Renal cortical epithelial cell (primary cell): Measurements from ENCODE around the gene PFKFB3. TPM values are rescaled to one million over a fixed set of nuclear protein-coding genes. Genes with fewer than 3 reads are reported as not detected.
"Not testable (repeated sequence)": the region's sequence is repeated elsewhere in the genome, so short reads cannot be mapped to it uniquely, and the experiment has no call there.

ENCODE experiments used
- DNase-seq: peaks from one replicate; pipeline ENCODE4 v3.0.0-alpha.2; 2011; ENCODE audit warnings: low read depth
- total RNA-seq: library from RNA; depleted of rRNA; stranded (reverse); fragments of >200 nt; gene quantifications from 2 replicates; pipeline ENCODE4 v1.2.3, GENCODE V29; 2014

PFKFB3 gene
- total RNA-seq, 1 donor from 2014 or later = 493 TPM

GRCh38 chr10:6178581-6178980 is 24.2 kb upstream of the PFKFB3 start:
- DNase-seq = no peak

GRCh38 chr10:6179078-6179477 is 23.7 kb upstream of the PFKFB3 start:
- DNase-seq = no peak

- no peak for DNase-seq
Observed at GRCh38 chr10:6180480-6181110, 22.1 kb upstream of the PFKFB3 start.

GRCh38 chr10:6181249-6181648 is 21.5 kb upstream of the PFKFB3 start:
- no peak for DNase-seq

- no peak for DNase-seq
Observed at GRCh38 chr10:6182454-6183098, 20.2 kb upstream of the PFKFB3 start.

GRCh38 chr10:6185039-6185716 is 17.6 kb upstream of the PFKFB3 start:
- DNase-seq = no peak

GRCh38 chr10:6186894-6187256 is 15.9 kb upstream of the PFKFB3 start:
- DNase-seq = no peak

GRCh38 chr10:6187278-6187677 is 15.5 kb upstream of the PFKFB3 start:
- DNase-seq = no peak

GRCh38 chr10:6190033-6190432 is 12.7 kb upstream of the PFKFB3 start:
- not testable (repeated sequence) for DNase-seq

GRCh38 chr10:6191147-6191546 is 11.6 kb upstream of the PFKFB3 start:
- DNase-seq = no peak

- no peak for DNase-seq
Observed at GRCh38 chr10:6191569-6191968, 11.2 kb upstream of the PFKFB3 start.

GRCh38 chr10:6193342-6193741 is 9.4 kb upstream of the PFKFB3 start:
- DNase-seq = not testable (repeated sequence)

GRCh38 chr10:6194311-6194710 is 8.4 kb upstream of the PFKFB3 start:
- no peak for DNase-seq

GRCh38 chr10:6195376-6195775 is 7.4 kb upstream of the PFKFB3 start:
- no peak for DNase-seq

- no peak for DNase-seq
Observed at GRCh38 chr10:6195846-6196245, 6.9 kb upstream of the PFKFB3 start.

GRCh38 chr10:6196524-6196923 is 6.2 kb upstream of the PFKFB3 start:
- DNase-seq = not testable (repeated sequence)

- DNase-seq = no peak
Observed at GRCh38 chr10:6197321-6197720, 5.4 kb upstream of the PFKFB3 start.

- no peak for DNase-seq
Observed at GRCh38 chr10:6198171-6198570, 4.6 kb upstream of the PFKFB3 start.

- no peak for DNase-seq
Observed at GRCh38 chr10:6199131-6199733, 3.5 kb upstream of the PFKFB3 start.

GRCh38 chr10:6200440-6200733 is 2.3 kb upstream of the PFKFB3 start:
- DNase-seq = peak; percentile 25

- no peak for DNase-seq
Observed at GRCh38 chr10:6200734-6201515, 1.8 kb upstream of the PFKFB3 start.

GRCh38 chr10:6201516-6201975 is 1.2 kb upstream of the PFKFB3 start:
- peak; percentile 45 for DNase-seq
